Lower leg skin (tissue), 3 donors: ENCODE results near the gene SLCO1B3.

Experiments used
- POLR2A ChIP-seq, 2 donors: fragments of 450-650 bp; IDR thresholded peaks; one replicate each; pipeline ENCODE4 v1.6.1; 2016 to 2017; ENCODE audit warnings: antibody characterized with exemption in 2 of 2, mild to moderate bottlenecking in 1 of 2, moderate library complexity in 1 of 2
- TF ChIP-seq, protein P1 (sequence below), 3 donors: fragments of 450-650 bp; IDR thresholded peaks; one replicate each; pipeline ENCODE4 v1.5.1; 2016; ENCODE audit warnings: antibody characterized with exemption in 3 of 3, mild to moderate bottlenecking in 3 of 3, moderate library complexity in 2 of 3

DNA sequence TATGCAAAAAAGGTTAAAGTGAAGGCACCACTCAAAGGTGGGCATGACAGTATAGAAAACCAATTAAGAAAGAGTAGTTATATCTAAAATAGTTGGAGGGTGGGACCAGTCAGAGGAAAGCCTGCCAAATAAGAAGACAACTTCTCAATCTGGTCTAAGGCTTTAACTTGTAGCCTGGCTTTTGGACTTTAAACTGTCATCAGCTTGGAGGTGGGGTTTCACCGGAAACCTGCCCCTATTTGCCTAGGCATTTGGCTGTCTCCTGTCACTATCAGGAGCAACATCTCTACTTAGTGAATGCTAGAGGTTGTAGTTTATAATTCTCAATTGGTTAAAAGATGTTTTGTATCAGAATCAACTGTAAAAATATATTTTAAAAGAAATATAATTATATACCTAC lies 107.3 kb downstream of the SLCO1B3 start:
- TF ChIP-seq, protein P1, sequence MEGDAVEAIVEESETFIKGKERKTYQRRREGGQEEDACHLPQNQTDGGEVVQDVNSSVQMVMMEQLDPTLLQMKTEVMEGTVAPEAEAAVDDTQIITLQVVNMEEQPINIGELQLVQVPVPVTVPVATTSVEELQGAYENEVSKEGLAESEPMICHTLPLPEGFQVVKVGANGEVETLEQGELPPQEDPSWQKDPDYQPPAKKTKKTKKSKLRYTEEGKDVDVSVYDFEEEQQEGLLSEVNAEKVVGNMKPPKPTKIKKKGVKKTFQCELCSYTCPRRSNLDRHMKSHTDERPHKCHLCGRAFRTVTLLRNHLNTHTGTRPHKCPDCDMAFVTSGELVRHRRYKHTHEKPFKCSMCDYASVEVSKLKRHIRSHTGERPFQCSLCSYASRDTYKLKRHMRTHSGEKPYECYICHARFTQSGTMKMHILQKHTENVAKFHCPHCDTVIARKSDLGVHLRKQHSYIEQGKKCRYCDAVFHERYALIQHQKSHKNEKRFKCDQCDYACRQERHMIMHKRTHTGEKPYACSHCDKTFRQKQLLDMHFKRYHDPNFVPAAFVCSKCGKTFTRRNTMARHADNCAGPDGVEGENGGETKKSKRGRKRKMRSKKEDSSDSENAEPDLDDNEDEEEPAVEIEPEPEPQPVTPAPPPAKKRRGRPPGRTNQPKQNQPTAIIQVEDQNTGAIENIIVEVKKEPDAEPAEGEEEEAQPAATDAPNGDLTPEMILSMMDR (IDR thresholded peaks at IDR 0.05), result no peak
- TF ChIP-seq POLR2A (IDR thresholded peaks at IDR 0.05), result no peak
